K562 (cell line): ENCODE measurements around the gene STX1A.

ENCODE experiments used
- ETV6 ChIP-seq, 3 experiments: fragments of 150-350 bp in 1 of 3; sonication (generic) in 1 of 3; formaldehyde crosslinking in 1 of 3; IDR thresholded peaks; 2 replicates each; pipeline versions ENCODE4 v1.6.1 to v1.8.0; 2014 to 2022; ENCODE audit warnings: borderline replicate concordance in 2 of 3, low read depth in 2 of 3, antibody characterized with exemption in 1 of 3, low read length in 1 of 3, mild to moderate bottlenecking in 1 of 3, missing genetic modification reagents in 1 of 3
- FUS ChIP-seq: fragments of 200-400 bp; formaldehyde crosslinking; optimal IDR thresholded peaks from 2 replicates; pipeline ENCODE3; 2017; ENCODE audit warnings: low read depth, low read length
- KDM1A ChIP-seq, 2 experiments: fragments of 450-650 bp; IDR thresholded peaks; 2 replicates each; pipeline ENCODE4 v1.6.1; 2016; ENCODE audit warnings: mild to moderate bottlenecking in 2 of 2
- MAZ ChIP-seq, 2 experiments: fragments of 450-650 bp in 1 of 2; sonication (generic) in 1 of 2; formaldehyde crosslinking; IDR thresholded peaks in 1 of 2; conservative IDR thresholded peaks in 1 of 2; 2 replicates each; pipeline versions ENCODE4 v1.4.0 to v1.5.0; 2020; ENCODE audit warnings: mild to moderate bottlenecking in 1 of 2, missing genetic modification reagents in 1 of 2
- NCOA4 ChIP-seq: fragments of 450-650 bp; IDR thresholded peaks from 2 replicates; pipeline ENCODE4 v1.6.1; 2018; ENCODE audit warnings: mild to moderate bottlenecking; ENCODE audit not compliant: partially characterized antibody
- NFYB ChIP-seq: IDR thresholded peaks from 2 replicates; pipeline ENCODE4 v1.6.1; 2011; ENCODE audit warnings: mild to moderate bottlenecking, moderate library complexity; ENCODE audit not compliant: insufficient read length; ENCODE audit errors: extremely low read depth
- POLR2A ChIP-seq: fragments of 450-650 bp; conservative IDR thresholded peaks from 2 replicates; pipeline ENCODE4 v1.6.1; 2016
- RBM39 ChIP-seq: fragments of 200-400 bp; formaldehyde crosslinking; optimal IDR thresholded peaks from 2 replicates; pipeline ENCODE3; 2018; ENCODE audit warnings: low read depth, low read length
- SOX6 ChIP-seq: fragments of 450-650 bp; IDR thresholded peaks from 2 replicates; pipeline ENCODE4 v1.6.1; 2014; ENCODE audit warnings: mild to moderate bottlenecking
- ZFP36 ChIP-seq: fragments of 150-350 bp; IDR thresholded peaks from 2 replicates; pipeline ENCODE4 v1.6.1; 2018; ENCODE audit warnings: low read length, low read depth; ENCODE audit not compliant: partially characterized antibody
- TF ChIP-seq, protein P1 (sequence below): fragments of 150-350 bp; IDR thresholded peaks from 2 replicates; pipeline ENCODE4 v1.6.1; 2014; ENCODE audit warnings: low read depth, mild to moderate bottlenecking, low read length, borderline replicate concordance

DNA sequence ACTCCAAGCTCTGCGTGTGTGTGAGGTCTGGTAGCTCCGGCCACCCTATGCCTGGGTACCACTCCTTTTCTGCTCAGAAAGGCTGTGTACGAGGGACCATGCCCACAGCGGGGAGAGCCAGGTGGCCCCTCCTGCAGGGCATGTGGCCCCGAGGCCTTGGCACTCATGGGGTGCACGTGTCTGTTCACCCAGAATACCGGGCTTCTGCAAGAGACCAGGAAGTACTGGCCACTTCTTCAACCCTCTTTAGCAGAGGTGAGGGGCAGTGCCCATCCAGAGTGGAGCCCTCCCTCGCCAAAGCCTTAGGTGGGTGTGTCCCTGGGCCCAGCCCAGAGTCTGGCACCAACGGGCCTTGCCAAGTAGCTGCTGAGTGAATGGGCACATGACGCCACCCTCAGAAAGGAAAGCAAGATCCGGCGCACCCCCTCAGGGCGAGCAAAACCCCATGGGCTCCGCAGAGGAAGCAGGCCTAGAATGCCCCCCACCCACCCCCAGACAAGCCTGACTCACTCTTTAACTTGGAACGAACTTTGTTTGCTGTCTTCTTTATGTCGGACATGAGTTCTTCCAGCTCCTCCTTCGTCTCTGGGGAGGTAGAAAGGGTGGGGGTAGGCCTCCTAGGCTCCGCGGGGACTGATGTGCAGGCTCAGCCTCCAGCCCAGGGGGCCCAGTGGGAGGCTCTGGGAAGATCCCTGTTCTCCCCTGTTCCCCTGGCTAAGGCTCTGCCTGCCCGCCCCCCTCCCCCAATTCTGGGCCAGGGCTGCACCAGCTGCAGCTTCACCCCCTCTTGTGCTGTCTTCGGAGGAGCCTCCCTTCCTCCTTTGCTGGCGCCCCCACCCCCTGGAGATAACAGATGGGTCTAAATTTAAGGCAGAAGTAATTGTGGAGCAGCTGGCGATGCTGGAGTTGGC lies 14.6 kb downstream of the STX1A start:
- TF ChIP-seq ZFP36 (no peak), POLR2A (0 out of 2 replicates have a peak, but pooled peaks have one; percentile 11), NFYB (no peak), SOX6 (no peak), FUS (no peak), KDM1A (IDR thresholded peaks at IDR 0.05) (no peak), ETV6 (IDR thresholded peaks at IDR 0.05; ENCODE audit: borderline replicate concordance in 1 of 2, low read depth in 2 of 2, low read length in 1 of 2) (no peak), ETV6 (CRISPR knock-in tag; IDR thresholded peaks at IDR 0.05; ENCODE audit: borderline replicate concordance) (no peak), RBM39 (no peak), NCOA4 (no peak), MAZ (CRISPR knock-in tag; conservative IDR thresholded peaks at IDR 0.05 in 1 of 2, IDR thresholded peaks at IDR 0.05 in 1 of 2) (no peak)
- TF ChIP-seq, protein P1, sequence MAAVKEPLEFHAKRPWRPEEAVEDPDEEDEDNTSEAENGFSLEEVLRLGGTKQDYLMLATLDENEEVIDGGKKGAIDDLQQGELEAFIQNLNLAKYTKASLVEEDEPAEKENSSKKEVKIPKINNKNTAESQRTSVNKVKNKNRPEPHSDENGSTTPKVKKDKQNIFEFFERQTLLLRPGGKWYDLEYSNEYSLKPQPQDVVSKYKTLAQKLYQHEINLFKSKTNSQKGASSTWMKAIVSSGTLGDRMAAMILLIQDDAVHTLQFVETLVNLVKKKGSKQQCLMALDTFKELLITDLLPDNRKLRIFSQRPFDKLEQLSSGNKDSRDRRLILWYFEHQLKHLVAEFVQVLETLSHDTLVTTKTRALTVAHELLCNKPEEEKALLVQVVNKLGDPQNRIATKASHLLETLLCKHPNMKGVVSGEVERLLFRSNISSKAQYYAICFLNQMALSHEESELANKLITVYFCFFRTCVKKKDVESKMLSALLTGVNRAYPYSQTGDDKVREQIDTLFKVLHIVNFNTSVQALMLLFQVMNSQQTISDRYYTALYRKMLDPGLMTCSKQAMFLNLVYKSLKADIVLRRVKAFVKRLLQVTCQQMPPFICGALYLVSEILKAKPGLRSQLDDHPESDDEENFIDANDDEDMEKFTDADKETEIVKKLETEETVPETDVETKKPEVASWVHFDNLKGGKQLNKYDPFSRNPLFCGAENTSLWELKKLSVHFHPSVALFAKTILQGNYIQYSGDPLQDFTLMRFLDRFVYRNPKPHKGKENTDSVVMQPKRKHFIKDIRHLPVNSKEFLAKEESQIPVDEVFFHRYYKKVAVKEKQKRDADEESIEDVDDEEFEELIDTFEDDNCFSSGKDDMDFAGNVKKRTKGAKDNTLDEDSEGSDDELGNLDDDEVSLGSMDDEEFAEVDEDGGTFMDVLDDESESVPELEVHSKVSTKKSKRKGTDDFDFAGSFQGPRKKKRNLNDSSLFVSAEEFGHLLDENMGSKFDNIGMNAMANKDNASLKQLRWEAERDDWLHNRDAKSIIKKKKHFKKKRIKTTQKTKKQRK = no peak
